CD4-positive, alpha-beta T cell treated with Interleukin-17A for 4 hours (primary cell): Measurements from ENCODE around the gene CFP.
"Not testable (repeated sequence)": the region's sequence is repeated elsewhere in the genome, so short reads cannot be mapped to it uniquely, and the experiment has no call there.

Experiments used
- DNase-seq: peaks from one replicate; pipeline ENCODE4 v3.0.0-alpha.2; 2020; ENCODE audit warnings: mixed read lengths

CFP gene

GRCh38 chrX:47637546-47638195, 7.9 kb upstream of the CFP start:
- peak; percentile 58 for DNase-seq

GRCh38 chrX:47634871-47635575, 5.3 kb upstream of the CFP start:
- DNase-seq: no peak

GRCh38 chrX:47633689-47634590, 4.2 kb upstream of the CFP start:
- DNase-seq: no peak

- DNase-seq: no peak
Observed at GRCh38 chrX:47632666-47633065, 2.9 kb upstream of the CFP start.

- no peak for DNase-seq
Observed at GRCh38 chrX:47631676-47632075, 1.9 kb upstream of the CFP start.

DNA sequence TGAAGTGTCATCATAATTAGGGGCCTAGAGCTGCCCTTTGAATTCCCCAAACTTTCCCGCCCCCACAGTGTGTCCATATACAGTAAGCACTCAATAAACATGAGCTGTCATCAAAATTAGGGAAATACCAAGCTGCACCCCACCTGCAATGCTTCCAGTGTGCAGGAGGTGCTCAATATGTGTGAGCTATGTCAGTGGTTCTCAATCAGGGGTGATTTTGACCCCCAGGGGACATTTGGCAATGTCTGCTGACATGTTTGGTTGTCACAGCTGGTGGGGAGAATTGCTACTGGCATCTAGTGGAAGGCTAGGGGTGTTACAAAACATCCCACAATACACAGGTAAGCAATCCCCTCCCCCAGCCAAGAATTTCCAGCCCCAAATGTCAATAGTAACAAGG, 748 bp downstream of the CFP start:
- peak; percentile 40 for DNase-seq

GRCh38 chrX:47625365-47625764, 4.4 kb downstream of the CFP start:
- no peak for DNase-seq

- peak; percentile 63 for DNase-seq
Observed at GRCh38 chrX:47623540-47624027, 6.1 kb downstream of the CFP start.

- DNase-seq: no peak
Observed at GRCh38 chrX:47621851-47622250, 7.9 kb downstream of the CFP start.

- DNase-seq: no peak
Observed at GRCh38 chrX:47620303-47620685, 9.4 kb downstream of the CFP start.

DNA sequence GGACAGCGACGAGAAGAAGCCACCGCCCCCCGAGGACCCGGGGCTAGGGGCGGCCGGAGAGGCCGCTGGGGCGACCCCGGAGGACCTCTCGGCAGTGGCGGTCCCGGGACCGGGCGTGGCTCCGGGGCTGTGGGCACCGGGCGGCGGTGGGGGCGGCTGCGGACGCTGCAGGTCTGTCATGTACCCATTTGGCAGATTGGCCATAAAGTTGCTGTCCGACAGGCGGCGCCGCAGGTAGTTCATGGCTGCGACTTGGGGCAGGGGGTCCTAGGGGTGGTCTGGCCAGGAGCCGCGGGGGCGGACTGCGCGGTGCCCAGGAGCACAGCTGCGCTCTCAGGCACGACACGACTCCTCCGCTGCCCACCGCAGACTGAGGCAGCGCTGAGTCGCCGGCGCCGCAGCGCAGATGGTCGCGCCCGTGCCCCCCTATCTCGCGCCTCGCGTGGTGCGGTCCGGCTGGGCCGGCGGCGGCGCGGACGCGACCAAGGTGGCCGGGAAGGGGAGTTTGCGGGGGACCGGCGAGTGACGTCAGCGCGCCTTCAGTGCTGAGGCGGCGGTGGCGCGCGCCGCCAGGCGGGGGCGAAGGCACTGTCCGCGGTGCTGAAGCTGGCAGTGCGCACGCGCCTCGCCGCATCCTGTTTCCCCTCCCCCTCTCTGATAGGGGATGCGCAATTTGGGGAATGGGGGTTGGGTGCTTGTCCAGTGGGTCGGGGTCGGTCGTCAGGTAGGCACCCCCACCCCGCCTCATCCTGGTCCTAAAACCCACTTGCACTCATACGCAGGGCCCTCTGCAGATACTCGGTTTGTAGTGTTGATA, 10.0 kb downstream of the CFP start, which contains the start of gene SYN1:
Gene SYN1 (minus strand): TSS at position 372 of the 817 bp plus-strand sequence. CDS start 129 bp downstream, at position 243.
- peak; percentile 84 for DNase-seq

DNA sequence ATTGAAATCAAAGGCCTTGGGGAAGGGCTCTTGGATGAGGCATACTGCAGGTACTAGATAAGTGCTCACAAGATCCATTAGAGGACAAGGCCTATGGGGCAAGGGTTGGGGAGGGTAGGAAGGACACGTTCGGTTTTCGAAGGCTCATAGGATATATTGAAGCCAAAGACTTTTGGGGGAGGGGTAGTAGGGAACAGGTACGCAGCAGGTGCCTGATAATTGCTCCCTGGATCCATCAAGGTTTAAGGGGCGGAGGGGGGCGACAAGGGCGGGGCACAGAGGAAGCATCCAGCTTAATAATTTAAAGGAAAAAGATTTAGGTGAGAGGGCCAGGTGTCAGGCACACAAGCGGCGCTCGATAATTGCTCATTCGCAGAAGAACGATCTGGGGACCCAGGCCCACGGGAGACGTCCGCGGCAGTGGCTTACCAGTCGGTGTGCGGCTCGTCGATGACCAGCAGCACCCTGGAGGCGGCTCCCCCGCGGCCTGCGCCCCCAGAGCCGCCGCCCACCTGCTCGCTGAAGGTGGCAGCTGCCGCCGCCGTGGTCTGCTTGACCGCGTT, 10.7 kb downstream of the CFP start:
- no peak for DNase-seq

- DNase-seq: no peak
Observed at GRCh38 chrX:47614618-47615017, 15.1 kb downstream of the CFP start.

- no peak for DNase-seq
Observed at GRCh38 chrX:47613082-47613481, 16.6 kb downstream of the CFP start.

DNA sequence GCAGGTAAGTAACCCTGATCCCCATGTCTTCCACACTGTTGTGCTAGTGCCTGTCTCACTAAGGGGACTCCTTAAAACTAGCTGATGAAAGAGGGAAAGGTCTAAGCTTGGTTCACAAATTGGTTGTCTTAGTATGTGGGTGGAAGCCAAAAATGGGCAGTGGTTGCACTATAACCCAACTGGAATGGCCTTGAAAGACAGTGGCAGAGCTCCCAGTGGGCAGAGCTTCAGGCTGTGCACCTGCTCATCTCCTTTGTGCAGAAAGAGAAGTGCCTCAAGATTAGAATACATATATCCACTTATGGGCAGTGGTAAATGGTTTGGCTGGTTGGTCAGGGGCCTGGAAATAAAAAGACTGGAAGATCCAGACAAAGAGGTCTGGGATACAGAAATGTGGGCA, 17.3 kb downstream of the CFP start:
- no peak for DNase-seq

GRCh38 chrX:47611926-47612325, 17.8 kb downstream of the CFP start:
- no peak for DNase-seq

- no peak for DNase-seq
Observed at GRCh38 chrX:47611489-47611888, 18.2 kb downstream of the CFP start.

- no peak for DNase-seq
Observed at GRCh38 chrX:47610511-47610910, 19.2 kb downstream of the CFP start.

DNA sequence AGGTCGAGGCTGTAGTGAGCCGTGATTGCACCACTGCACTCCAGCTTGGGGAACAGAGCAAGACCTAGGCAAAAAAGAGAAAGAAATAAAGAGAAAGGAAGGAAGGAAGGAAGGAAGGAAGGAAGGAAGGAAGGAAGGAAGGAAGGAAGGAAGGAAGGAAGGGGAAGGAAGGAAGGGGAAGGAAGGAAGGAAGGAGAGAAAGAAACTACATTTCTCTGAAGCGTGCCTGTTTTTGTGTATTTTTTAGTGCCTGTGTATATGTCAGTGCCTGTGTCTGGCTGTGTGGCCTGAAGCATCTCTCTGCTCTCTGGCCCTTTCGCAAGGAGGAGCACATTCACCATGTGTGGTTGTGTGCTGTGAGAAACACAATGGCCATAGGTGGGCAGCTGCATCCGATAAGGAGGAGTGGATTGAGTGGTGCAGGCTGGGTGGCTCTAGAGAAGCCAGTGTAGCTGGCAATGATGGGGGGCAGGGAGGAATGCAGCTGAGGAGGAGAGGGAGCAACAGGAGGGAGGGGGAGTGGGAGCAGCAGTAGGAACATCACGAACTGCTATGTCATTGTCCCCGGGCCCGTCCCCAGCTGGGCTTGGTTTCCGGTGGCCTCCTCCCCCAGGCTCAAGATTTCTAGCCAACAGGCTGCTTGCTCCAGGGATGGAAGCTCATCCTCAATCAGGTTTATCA, 21.5 kb downstream of the CFP start:
- DNase-seq: no peak

- no peak for DNase-seq
Observed at GRCh38 chrX:47607091-47607490, 22.6 kb downstream of the CFP start.

GRCh38 chrX:47605024-47605423, 24.7 kb downstream of the CFP start:
- no peak for DNase-seq

GRCh38 chrX:47603125-47603524, 26.6 kb downstream of the CFP start:
- DNase-seq: not testable (repeated sequence)
